ENCODE results near the gene NAALADL2.

DNA sequence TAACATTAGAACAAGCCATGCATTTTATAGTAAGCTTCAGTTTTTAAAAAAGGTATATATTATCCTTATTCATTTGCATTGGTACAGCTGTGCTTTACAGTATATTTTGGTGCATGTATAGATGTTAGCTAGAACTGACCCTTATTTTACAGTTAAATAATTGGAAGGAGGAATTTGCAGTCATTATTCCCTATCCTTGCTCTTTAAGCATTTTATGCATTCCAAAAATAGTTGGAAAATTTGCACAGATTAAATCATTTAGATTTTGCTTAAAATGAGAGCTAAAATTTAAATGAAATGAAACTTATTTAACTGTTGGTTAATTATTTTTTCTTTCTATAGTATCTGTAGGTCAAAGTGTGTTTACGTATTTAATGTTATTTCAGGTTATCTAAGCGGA, 667.1 kb downstream of the NAALADL2 start:
- TF ChIP-seq, protein P1, sequence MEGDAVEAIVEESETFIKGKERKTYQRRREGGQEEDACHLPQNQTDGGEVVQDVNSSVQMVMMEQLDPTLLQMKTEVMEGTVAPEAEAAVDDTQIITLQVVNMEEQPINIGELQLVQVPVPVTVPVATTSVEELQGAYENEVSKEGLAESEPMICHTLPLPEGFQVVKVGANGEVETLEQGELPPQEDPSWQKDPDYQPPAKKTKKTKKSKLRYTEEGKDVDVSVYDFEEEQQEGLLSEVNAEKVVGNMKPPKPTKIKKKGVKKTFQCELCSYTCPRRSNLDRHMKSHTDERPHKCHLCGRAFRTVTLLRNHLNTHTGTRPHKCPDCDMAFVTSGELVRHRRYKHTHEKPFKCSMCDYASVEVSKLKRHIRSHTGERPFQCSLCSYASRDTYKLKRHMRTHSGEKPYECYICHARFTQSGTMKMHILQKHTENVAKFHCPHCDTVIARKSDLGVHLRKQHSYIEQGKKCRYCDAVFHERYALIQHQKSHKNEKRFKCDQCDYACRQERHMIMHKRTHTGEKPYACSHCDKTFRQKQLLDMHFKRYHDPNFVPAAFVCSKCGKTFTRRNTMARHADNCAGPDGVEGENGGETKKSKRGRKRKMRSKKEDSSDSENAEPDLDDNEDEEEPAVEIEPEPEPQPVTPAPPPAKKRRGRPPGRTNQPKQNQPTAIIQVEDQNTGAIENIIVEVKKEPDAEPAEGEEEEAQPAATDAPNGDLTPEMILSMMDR (IDR thresholded peaks at IDR 0.05): no peak
- TF ChIP-seq POLR2A (IDR thresholded peaks at IDR 0.05): no peak

Data from body of pancreas (tissue), 4 donors.